Measurements from ENCODE around the gene MRAS.
"Not testable (repeated sequence)": the region's sequence is repeated elsewhere in the genome, so short reads cannot be mapped to it uniquely, and the experiment has no call there.

Gene MRAS

DNA sequence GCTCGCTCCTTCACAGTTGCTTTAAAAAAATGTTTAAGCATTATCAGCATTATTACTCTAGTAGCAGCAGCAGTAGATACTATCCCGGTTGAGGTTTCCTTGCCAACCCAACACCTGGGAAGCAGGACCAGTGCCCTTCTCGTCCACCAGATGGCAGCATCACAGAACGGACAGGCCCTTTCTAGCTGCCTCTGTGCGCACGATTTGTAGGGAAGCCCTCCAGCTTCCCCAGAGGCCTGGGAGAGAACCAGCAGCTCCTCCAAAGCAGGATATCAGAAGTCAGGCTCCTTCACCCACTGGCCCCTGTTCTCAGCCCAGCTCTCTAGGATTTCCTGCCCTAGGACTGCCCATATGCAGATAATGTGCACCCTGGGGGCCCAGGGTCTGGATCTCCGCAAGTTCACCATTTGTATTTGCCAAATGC lies 69.2 kb downstream of the MRAS start:
- DNase-seq (ENCODE audit: low read depth, low spot score), result peak; percentile 25

GRCh38 chr3:138418601-138419206 lies 70.3 kb downstream of the MRAS start:
- DNase-seq (ENCODE audit: low read depth, low spot score), result no peak

- no peak for DNase-seq (ENCODE audit: low read depth, low spot score)
These were observed 74.9 kb downstream of the MRAS start for GRCh38 chr3:138423316-138423715.

DNA sequence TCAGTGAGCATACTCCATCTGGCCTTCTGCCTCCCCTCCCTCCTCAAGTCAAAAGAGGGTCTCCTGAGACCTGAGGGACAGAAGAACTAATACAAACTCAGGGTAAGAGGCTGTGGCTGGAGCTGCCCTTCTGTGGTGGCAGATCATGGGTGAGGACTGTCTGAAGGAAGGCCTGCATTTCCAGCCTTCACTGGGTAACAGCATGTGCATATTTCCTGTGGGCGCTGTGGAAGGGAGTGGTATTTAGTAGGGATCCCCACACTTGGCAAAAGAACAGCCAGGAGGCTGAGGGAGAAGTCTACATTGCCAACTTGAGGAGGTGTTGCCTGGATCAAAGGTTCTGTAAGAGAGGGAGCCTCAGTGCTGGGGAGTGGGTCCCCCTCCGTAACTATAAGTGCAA lies 75.9 kb downstream of the MRAS start:
- no peak for DNase-seq (ENCODE audit: low read depth, low spot score)

DNA sequence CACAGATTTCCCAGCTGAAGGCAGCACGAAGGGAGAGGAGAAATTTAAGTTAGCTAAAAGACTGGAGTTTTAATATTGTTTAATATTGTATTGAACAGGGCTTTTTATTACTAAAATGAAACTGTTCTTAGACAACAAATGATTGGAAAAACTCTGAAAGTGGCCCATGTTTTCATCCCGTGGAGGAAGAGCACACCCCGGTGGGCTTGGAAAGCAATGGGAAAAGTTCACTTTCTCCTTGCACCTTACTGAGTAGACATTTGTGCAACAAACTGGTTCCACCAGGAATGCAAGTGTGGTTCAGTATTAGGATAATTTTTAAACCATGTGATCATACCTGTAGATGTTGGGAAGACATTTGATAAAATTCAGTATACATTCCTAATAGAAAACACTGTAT lies 77.8 kb downstream of the MRAS start:
- no peak for DNase-seq (ENCODE audit: low read depth, low spot score)

DNA sequence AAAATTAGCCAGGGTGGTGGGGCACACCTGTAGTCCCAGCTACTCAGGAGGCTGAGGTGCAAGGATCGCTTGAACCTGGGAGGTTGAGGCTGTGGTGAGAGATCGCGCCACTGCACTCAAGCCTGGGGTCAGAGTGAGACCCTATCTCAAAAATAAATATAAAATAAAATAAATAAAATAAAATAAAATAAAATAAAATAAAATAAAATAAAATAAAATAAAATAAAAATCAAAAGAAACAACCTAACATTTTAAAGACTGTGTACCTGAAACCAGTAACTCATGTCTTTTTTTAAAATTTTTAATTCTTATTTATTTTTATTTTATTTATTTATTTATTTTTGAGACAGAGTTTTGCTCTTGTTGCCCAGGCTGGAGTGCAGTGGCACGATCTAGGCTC lies 78.4 kb downstream of the MRAS start:
- not testable (repeated sequence) for DNase-seq (ENCODE audit: low read depth, low spot score)

GRCh38 chr3:138429665-138430064 lies 81.3 kb downstream of the MRAS start:
- DNase-seq (ENCODE audit: low read depth, low spot score), result no peak

DNA sequence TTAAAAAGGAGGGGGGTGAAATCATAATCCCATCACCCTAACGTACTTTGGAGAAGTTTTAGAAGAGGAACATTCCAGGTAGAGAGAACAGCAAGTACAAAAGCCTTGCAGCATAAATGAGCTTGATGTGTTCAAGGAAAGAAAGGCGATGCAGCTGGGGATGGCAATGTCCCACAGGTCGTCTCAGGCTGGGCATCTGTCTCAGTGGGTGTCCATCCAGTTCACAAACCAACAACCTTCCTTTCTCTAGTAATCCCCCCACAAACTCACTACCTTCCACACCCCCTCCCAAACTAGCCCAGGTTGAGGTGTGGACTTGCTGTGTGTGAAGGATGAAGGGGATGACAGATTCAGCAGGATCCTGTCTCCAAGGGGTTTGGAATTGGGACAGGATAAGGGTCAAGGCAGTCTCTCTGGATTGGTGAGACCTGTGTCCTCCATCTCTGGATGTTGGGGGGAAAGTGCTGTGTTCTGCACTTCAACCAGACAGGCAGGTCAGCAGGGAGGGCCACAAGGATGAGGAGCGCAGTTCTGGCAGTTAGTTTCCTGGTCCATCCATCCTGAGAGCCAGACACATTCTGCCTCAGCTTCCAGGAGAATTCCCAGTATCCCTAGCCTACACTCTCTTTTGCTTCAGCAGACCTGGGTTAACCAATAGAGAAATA lies 84.3 kb downstream of the MRAS start:
- no peak for DNase-seq (ENCODE audit: low read depth, low spot score)

- no peak for DNase-seq (ENCODE audit: low read depth, low spot score)
These were observed 85.5 kb downstream of the MRAS start for GRCh38 chr3:138433892-138434275.

GRCh38 chr3:138434276-138434874 lies 86.0 kb downstream of the MRAS start, which contains the start of gene ESYT3:
ESYT3 (plus strand) TSS chr3:138434616; CDS start chr3:138434799, 183 bp downstream.
- DNase-seq (ENCODE audit: low read depth, low spot score), result no peak

DNA sequence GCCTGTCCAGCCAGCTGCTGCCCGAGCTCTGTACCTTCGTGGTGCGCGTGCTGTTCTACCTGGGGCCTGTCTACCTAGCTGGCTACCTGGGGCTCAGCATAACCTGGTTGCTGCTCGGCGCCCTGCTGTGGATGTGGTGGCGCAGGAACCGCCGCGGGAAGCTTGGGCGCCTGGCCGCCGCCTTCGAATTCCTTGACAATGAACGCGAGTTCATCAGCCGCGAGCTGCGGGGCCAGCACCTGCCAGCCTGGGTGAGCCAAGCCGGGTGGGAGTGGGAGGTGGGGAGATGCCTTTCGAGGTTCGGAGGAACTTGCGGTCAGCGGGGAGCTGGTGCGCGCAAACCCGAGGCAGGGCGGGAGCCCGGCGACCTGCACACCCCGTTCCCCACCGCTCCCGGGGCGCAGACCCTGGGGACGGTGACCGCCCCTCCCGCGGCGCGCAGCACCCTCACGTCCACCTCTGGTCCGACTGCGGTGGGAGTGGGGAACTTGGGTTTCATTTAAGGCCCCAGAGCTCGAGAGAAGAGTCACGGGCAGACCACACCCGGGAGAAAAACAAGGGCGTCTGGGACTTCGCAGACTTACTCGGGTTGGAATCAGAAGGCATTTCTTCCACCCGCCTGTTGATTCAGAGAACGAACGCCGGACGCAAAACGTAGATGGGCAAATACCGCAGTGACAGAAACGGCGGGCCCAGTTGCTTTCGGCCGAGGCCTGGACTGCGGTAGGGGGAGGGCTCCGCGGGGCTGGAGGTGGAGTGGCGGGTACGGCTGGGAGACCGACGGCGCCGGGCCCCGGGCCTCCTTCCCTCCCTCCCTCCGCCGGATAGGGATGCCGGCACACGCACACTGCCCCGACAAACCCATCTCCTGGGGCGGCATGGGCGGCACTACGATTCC lies 86.7 kb downstream of the MRAS start:
- DNase-seq (ENCODE audit: low read depth, low spot score), result no peak

- DNase-seq (ENCODE audit: low read depth, low spot score), result no peak
These were observed 87.5 kb downstream of the MRAS start for GRCh38 chr3:138435840-138436239.

DNA sequence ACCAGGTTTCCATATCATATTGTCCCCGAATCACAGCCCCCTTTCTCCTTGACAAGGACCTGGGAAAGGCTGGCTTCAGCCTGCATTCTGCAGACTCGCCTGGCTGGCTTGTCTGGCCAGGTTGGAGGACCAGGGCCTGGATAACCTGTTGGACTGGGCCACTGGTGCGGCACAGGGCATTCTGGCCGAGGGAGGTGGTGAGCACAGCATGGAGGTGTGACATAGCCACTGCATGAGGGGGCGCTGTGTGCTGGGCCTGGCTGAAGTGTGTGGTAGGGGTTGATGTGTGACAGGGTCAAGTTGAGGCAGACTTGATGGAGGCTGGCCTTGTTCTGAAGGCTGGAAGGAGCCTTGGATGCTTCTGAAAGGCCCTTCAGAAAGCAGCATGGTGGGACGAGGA lies 88.9 kb downstream of the MRAS start:
- no peak for DNase-seq (ENCODE audit: low read depth, low spot score)

GRCh38 chr3:138438896-138439295 lies 90.5 kb downstream of the MRAS start:
- no peak for DNase-seq (ENCODE audit: low read depth, low spot score)

DNA sequence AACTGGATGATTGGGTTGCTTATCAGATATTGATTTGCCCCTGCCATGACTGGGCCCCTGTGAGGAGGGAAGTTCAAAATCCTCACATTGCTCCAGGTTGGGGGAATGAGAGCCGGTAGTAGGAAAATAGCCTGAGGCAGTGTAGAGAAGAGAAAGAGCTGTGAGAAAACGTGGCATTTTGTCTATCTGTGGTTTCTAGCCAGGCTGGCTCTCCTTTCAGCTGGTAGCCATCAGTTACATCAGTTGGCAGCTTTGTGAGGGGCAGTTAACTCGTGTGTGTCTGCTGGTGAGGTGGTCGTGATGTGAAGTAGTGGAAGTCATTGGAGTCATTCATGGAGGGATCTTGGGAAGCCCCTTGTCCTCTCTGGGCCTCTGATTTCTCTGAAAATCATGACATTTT lies 91.3 kb downstream of the MRAS start:
- DNase-seq (ENCODE audit: low read depth, low spot score), result no peak

GRCh38 chr3:138440121-138440521 lies 91.7 kb downstream of the MRAS start:
- DNase-seq (ENCODE audit: low read depth, low spot score), result no peak

DNA sequence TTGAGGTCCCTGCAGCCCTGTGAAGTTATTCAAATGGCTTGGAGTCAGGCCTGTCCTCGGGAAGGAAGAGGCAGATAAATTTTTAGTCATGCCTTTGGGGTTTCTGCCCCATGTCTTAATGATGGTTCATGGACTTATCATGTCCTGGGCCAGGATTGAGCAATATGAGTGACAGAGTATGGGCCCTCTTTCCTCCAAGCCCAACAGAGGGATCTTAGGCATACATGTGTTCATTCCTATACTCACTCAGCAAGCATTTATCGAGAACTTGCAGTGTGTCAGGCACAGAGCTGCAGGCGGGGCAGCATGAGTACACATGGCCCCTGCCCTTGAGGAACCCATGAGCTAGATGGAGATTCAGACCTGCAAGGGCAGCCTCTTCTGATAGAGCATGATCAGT lies 92.2 kb downstream of the MRAS start:
- no peak for DNase-seq (ENCODE audit: low read depth, low spot score)

DNA sequence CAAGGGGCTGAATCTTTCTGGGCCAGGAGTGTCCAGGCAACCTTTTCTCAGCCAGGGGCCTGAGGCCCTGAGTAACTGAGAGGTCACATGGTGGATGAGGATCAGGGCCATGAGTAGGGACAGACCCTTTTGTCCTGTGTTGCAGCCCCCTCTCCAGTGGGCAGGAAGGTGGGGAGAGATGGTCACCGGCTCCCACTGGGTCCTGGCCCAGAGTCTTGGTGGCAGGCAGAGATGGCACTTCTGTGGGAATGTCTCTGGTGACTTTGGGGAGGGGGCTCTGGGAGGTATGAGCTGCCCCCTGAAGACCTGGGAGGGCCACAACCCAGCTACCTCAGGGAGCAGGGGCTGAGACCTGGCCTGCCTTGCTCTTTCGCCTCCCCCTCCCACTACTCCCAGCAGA lies 92.9 kb downstream of the MRAS start:
- DNase-seq (ENCODE audit: low read depth, low spot score), result no peak

DNA sequence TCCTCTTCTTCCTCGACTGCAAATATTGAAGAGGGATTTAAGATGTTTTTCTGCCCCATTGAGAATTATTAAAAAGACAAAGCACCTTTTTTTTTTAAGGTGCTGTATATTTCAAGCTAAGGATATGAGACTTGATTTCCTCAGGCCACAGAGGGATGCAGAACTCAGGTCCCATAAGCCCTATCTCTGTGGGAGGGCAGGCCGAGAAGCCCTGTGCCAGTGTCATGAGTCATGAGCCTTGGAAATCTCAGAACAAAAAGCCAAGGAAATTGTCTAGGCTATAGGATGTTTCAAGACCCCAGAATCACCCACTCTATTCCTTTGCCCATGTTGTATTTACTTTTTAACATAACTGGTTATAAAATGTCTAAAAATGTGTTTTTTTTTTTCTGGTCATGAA lies 93.4 kb downstream of the MRAS start:
- DNase-seq (ENCODE audit: low read depth, low spot score), result no peak

GRCh38 chr3:138442433-138442832 lies 94.1 kb downstream of the MRAS start:
- DNase-seq (ENCODE audit: low read depth, low spot score), result no peak

DNA sequence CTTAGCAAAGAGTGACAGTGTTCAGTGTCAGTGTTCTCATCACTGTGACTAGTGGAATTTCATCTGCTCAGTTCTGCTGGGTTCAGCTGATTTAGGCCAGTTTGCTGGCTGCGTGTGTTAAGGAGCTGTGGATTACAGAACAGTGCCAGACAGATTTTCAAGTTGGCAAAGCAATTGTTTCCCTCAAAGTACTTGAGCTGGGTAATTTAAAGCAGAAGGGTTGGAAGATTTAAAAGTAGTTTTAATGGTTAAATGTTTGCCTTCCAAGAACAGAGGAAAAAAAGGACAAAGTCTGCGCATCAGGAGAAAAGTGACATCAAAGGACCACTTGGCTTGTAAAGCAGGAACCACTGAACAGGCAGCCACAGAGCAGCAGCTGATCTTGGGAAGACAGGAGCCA lies 94.7 kb downstream of the MRAS start:
- DNase-seq (ENCODE audit: low read depth, low spot score), result no peak

Measured in activated naive CD8-positive, alpha-beta T cell treated with anti-CD3 and anti-CD28 coated beads, Interleukin-2, amount 50 U/mL, for 16 hours (primary cell).